Measurements from ENCODE around the gene TMEM219. TPM values are rescaled to one million over a fixed set of nuclear protein-coding genes. Genes with fewer than 3 reads are reported as not detected.

Gene TMEM219
- total RNA-seq, 4 donors from 2014 or later = 89.1 to 131 (median 100) TPM

DNA sequence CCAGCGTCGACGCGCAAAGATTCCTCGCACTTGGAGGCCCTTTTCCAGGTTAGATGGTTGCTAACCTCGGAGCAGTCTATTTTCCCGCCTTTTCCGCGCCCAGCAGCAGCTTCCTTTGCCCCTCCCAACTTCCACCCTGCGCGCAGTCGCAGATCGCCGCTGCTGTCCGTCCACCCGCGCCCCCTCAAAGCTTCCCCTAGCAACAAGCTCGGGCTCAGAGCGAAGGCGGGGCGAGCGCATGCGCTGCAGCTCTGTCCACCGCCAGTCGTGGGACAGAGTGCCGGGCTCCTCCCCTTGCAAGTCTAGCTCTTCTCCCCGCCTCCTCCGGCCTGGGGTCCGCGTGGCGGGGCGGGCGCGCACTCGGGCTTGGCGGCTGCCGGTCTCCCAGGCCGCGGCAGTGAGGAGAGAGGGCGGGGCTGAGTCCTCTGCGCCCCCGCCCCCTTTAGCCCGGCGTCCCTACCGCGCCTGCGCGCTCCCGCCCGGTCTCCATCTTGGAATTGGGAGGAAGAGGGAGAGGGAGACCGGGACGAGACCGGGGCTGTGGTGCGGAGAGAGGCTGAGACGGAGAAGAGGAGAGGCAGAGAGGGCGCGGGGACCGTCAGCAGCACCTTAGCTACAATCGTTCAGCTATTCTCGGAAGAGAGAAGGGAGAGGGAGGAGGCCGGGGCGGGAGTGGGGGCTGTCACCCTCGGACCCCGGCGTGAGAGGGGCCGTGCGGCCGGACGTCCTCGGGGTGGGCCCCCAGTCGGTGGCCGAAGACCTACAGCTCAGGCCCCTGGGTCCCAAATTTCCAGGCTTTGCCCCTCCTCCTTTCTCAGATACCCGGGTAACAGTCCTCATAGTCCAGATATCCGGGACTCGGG, 11.7 kb downstream of the TMEM219 start, which contains the start of gene TAOK2:
TSS of gene TAOK2 (plus strand) at position 485 of the 863 bp plus-strand sequence. CDS start 3,905 bp downstream, outside the sequence.
- Histone ChIP-seq H3K27ac (peak within 1 kb of the TSS; percentile 83 to 94 (median 92)), H3K9me3 (no peaks in the 10 kb centered on the region), H3K36me3 (peaks cover 0 to 49% of the 10 kb centered on the region in 2 donors), H3K4me3 (peak within 1 kb of the TSS; percentile 83 to 95), H3K4me1 (peaks cover 5 to 50% (median 31%) of the 10 kb centered on the region in 3 donors), H3K27me3 (no peaks in the 10 kb centered on the region)
- WGBS, 2 donors (ENCODE audit: low coverage in 1 of 2) = 1 to 7% methylated on average over 3 to 15 of the region's 75 CpGs
- peak; percentile 71 to 76 for TF ChIP-seq POLR2A (IDR thresholded peaks at IDR 0.05)
- peak; percentile 83 for TF ChIP-seq POLR2AphosphoS5 (IDR thresholded peaks at IDR 0.05)
- TF ChIP-seq, protein P1, sequence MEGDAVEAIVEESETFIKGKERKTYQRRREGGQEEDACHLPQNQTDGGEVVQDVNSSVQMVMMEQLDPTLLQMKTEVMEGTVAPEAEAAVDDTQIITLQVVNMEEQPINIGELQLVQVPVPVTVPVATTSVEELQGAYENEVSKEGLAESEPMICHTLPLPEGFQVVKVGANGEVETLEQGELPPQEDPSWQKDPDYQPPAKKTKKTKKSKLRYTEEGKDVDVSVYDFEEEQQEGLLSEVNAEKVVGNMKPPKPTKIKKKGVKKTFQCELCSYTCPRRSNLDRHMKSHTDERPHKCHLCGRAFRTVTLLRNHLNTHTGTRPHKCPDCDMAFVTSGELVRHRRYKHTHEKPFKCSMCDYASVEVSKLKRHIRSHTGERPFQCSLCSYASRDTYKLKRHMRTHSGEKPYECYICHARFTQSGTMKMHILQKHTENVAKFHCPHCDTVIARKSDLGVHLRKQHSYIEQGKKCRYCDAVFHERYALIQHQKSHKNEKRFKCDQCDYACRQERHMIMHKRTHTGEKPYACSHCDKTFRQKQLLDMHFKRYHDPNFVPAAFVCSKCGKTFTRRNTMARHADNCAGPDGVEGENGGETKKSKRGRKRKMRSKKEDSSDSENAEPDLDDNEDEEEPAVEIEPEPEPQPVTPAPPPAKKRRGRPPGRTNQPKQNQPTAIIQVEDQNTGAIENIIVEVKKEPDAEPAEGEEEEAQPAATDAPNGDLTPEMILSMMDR (IDR thresholded peaks at IDR 0.05) = peak in 1 of 4 experiments; percentile 16
- TF ChIP-seq EP300 (IDR thresholded peaks at IDR 0.05) = no peak
- peak; percentile 99 for ATAC-seq

DNA sequence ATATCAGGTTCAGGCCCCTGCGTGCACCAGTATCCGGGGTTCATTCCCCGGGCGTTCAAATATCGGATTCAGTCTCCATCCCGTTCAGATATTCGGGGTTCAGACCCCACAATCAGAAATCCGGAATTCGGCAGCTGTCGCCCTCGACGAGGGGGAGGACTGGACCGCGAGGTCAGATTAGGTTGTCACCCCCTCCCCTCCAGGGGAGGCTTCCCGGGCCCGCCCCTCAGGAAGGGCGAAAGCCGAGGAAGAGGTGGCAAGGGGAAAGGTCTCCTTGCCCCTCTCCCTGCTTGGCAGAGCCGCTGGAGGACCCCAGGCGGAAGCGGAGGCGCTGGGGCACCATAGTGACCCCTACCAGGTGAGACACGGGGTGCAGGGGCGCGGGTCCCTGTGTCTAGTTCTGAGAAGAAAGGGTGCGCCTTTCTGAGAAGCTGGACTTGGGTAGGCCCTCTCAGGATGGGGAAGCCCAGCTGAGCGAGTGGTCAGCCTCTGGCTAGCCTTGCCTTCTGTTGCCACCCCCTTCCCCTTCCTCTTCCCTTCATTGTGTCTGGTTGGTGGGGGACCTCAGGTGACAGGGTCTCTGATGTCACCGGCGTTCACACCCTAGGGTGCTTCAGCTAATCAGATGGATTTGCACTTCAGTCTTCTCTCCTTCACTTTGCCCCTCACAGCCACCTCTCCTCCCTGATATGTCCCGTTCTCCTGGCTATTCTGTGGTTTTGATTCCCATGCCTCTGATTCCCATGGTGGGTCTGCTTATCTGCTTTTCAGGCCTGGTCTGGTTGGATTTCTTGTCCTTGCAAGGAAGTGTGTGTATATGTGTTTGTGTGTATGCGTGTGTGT, 12.6 kb downstream of the TMEM219 start:
- peak overlapping the region; percentile 83 to 94 (median 92) for H3K27ac ChIP-seq
- no peaks in the 10 kb centered on the region for H3K27me3 ChIP-seq
- peak overlapping the region; percentile 83 to 95 for H3K4me3 ChIP-seq
- H3K4me1 ChIP-seq = peaks cover 5 to 51% (median 31%) of the 10 kb centered on the region in 3 donors
- H3K9me3 ChIP-seq = no peaks in the 10 kb centered on the region
- 0 to 6% methylated on average over 5 to 9 of the region's 31 CpGs for WGBS, 2 donors (ENCODE audit: low coverage in 1 of 2)
- TF ChIP-seq EP300 (IDR thresholded peaks at IDR 0.05) (no peak), POLR2A (IDR thresholded peaks at IDR 0.05) (peak in 1 of 2 donors; percentile 16)
- ATAC-seq = no peak
- H3K36me3 ChIP-seq = peaks cover 0 to 49% of the 10 kb centered on the region in 2 donors

DNA sequence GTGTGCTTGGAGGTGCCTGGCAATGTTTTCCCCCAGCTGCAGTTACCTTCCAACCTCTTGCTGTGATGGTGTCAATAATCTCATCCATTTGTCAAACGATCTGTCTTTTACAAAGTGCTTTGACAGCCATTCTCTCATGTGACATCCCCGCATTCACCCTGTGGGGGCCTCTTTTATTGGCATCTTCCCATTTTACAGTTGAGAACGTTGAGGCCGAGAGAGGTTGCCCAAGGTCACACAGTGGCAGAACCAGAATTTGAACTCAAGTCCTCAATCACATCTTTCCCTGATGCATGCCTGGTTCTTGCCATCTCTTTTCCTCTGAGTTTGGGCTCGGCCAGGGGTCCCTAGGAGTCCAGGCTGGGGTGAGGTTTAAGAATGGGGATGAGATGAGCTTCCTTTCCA, 13.3 kb downstream of the TMEM219 start:
- no peak for ATAC-seq
- Histone ChIP-seq H3K36me3 (peaks cover 0 to 49% of the 10 kb centered on the region in 2 donors), H3K9me3 (no peaks in the 10 kb centered on the region), H3K27ac (peak overlapping the region in 3 of 4 donors; percentile 92 to 94 (median 92)), H3K4me3 (peak overlapping the region; percentile 83 to 95), H3K4me1 (peaks cover 5 to 51% (median 31%) of the 10 kb centered on the region in 3 donors), H3K27me3 (no peaks in the 10 kb centered on the region)
- TF ChIP-seq POLR2AphosphoS5 (IDR thresholded peaks at IDR 0.05) (no peak), POLR2A (IDR thresholded peaks at IDR 0.05) (no peak), EP300 (IDR thresholded peaks at IDR 0.05) (no peak)
- TF ChIP-seq, protein P1 (IDR thresholded peaks at IDR 0.05) = no peak
- WGBS, 2 donors (ENCODE audit: low coverage in 1 of 2) = 9 to 80% methylated on average over 1 to 2 of the region's 5 CpGs

DNA sequence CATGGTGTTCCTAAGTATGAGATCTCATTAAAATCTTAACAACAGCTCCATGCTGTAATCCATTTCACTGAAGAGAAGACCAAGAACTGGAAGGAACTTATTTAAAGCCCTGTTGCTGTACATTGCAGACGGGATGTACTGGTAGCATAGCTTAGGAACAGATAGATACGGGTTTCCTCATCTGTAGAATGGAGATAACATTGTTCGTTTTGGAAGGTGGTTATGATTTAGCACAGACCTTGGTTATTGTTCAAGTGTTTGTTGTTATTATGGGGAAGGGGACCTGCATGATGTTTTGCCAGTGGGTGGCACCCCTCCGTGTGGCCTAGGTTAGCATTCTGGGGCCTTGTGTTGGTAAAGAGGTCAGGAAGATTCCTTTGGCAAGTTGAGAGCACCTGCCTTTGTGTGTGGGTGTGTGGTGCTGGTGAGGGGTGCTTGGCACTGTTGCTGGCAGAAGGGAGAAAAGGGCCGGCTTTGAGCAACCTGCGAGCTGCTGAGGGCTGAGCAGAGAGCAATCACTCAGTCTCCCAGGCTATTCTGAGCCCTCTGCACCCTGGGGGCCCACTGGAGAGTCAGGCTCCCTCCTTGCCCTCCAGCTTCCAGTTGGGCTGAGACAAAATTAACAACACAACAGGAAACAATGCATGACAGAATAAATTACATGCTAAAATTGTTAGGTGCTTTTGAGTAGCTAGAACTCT, 14.1 kb downstream of the TMEM219 start:
- ATAC-seq = no peak
- Histone ChIP-seq H3K27me3 (no peaks in the 10 kb centered on the region), H3K36me3 (peaks cover 0 to 50% of the 10 kb centered on the region in 2 donors), H3K27ac (peak overlapping the region in 3 of 4 donors; percentile 92 to 94 (median 92)), H3K4me3 (peak overlapping the region in 1 of 2 donors; percentile 95), H3K9me3 (no peaks in the 10 kb centered on the region), H3K4me1 (peaks cover 5 to 51% (median 31%) of the 10 kb centered on the region in 3 donors)
- no peak for TF ChIP-seq POLR2AphosphoS5 (IDR thresholded peaks at IDR 0.05)
- TF ChIP-seq POLR2A (IDR thresholded peaks at IDR 0.05) = no peak
- TF ChIP-seq, protein P1 (IDR thresholded peaks at IDR 0.05) = no peak
- no peak for TF ChIP-seq EP300 (IDR thresholded peaks at IDR 0.05)
- 13 to 20% methylated on average over 4 to 5 of the region's 6 CpGs for WGBS, 2 donors (ENCODE audit: low coverage in 1 of 2)
